ENCODE measurements around the gene TMEM131. TPM values are rescaled to one million over a fixed set of nuclear protein-coding genes. Genes with fewer than 3 reads are reported as not detected.

TMEM131 gene
- total and polyA plus RNA-seq, 2 experiments from 2014 or later = 9.2 to 22.7 TPM

- no peaks in the 10 kb centered on the region for H3K27me3 ChIP-seq (ENCODE audit: insufficient read depth)
- H3K27ac ChIP-seq (ENCODE audit: low read depth) = no peak overlapping the region
- H2AFZ ChIP-seq = no peak overlapping the region
- H3K27me3 Mint-ChIP-seq (ENCODE audit: insufficient read depth, low read depth, poor library complexity) = peaks cover 21% of the 10 kb centered on the region
- H3K9me3 Mint-ChIP-seq = no peaks in the 10 kb centered on the region
- H3K36me3 Mint-ChIP-seq (ENCODE audit: low read depth) = no peaks in the 10 kb centered on the region; the same call in 2 of the 3 replicates
- DNase-seq (ENCODE audit: low spot score) = no peak
- ATAC-seq = no peak
- H3F3A ChIP-seq (replicated peaks; ENCODE audit: low read depth) = no peaks in the 10 kb centered on the region
- no peaks in the 10 kb centered on the region for H4K20me1 ChIP-seq (replicated peaks; ENCODE audit: insufficient read depth)
- H3K4me3 ChIP-seq = no peak overlapping the region
- TF ChIP-seq ZNF462 (CRISPR knock-in tag; IDR thresholded peaks at IDR 0.05) (no peak), ZNF114 (CRISPR knock-in tag; IDR thresholded peaks at IDR 0.05) (no peak), POLR2AphosphoS5 (IDR thresholded peaks at IDR 0.05; ENCODE audit: low read depth) (no peak), REST (IDR thresholded peaks at IDR 0.05; ENCODE audit: unreplicated experiment) (no peak), EZH2 (IDR thresholded peaks at IDR 0.05; ENCODE audit: low read depth, unreplicated experiment) (no peak), EZH2phosphoT487 (IDR thresholded peaks at IDR 0.05; ENCODE audit: unreplicated experiment) (no peak), CREB1 (CRISPR knock-in tag; IDR thresholded peaks at IDR 0.05; ENCODE audit: low read depth) (no peak), ZNF331 (CRISPR knock-in tag; IDR thresholded peaks at IDR 0.05; ENCODE audit: low read depth) (no peak), NANOG (IDR thresholded peaks at IDR 0.05; ENCODE audit: borderline replicate concordance) (no peak), STAT1 (IDR thresholded peaks at IDR 0.05; ENCODE audit: unreplicated experiment) (no peak), JUNB (IDR thresholded peaks at IDR 0.05; ENCODE audit: unreplicated experiment) (no peak), CTCF (conservative IDR thresholded peaks at IDR 0.05; ENCODE audit: low read depth in 2 of 2) (no peak), ETS1 (IDR thresholded peaks at IDR 0.05) (no peak)
- H3K4me1 ChIP-seq (ENCODE audit: insufficient read depth) = no peaks in the 10 kb centered on the region
- peaks cover 4% of the 10 kb centered on the region; the same call in 2 of the 3 replicates for H3K4me1 Mint-ChIP-seq
- H3K36me3 ChIP-seq (ENCODE audit: insufficient read depth) = no peaks in the 10 kb centered on the region
- H3K79me2 ChIP-seq (replicated peaks; ENCODE audit: insufficient read depth) = no peaks in the 10 kb centered on the region
- no peak overlapping the region for H3K4me2 ChIP-seq
- 0 out of 2 replicates have a peak, but pooled peaks cover 4% of the 10 kb centered on the region for H3K9me2 ChIP-seq (ENCODE audit: insufficient read depth)
- H3K27ac Mint-ChIP-seq = no peak overlapping the region
- H3K4me3 Mint-ChIP-seq = no peak overlapping the region
These were observed 256.5 kb downstream of the TMEM131 start for GRCh38 chr2:97739020-97739892.
